NCI-H2029 treated with DMSO at 0.1 percent for 48 hours (cell line): Measurements from ENCODE around the gene C1GALT1C1L.
A peak's percentile ranks its signal among the peaks of the same experiment; 100 is the strongest.
"Not testable (repeated sequence)": the region's sequence is repeated elsewhere in the genome, so short reads cannot be mapped to it uniquely, and the experiment has no call there.

ENCODE experiments used
- DNase-seq: peaks from one replicate; lab custom pipeline; 2025; lab: John Stamatoyannopoulos, UW

C1GALT1C1L gene

DNA sequence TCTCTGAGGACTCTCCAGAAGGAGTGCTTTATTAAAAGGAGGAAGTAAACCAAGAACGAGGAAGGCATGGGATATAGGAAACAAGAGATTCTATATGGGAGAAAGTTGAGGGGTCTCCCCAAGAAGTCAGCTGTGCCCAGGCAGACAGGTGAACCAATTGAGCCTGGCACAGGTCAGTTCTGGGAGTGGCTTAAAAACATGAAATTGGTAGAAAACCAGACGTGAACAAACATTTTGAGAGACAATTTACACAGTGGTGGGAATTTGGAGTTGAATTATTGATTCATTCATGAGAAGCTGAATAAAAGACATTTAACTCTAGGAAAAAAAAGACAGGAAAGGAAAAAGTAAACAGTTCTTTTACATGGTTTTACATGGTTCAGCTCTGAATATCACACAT is 22.7 kb downstream of the C1GALT1C1L start:
- DNase-seq = no peak

GRCh38 chr2:43648994-43649701 is 27.1 kb downstream of the C1GALT1C1L start:
- no peak for DNase-seq

DNA sequence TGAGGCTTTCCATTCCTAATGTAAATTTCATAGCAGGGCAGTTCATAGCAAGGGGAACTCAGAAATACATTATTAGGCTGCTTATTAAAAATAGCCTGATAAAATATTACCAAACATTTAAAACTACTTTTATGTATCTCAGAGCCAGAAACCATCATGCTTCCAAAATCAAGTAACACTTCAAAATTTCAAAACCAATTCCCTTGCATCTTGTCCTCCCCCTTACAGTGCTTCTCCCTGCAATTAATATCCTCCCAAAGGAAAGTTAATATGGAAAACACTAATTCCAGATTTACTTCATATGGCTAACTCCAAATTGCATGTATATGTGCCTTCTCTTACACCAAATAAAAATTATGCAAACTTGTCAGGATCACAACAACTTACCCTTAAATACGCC is 32.5 kb downstream of the C1GALT1C1L start:
- DNase-seq = no peak

- no peak for DNase-seq
These were observed 33.9 kb downstream of the C1GALT1C1L start for GRCh38 chr2:43642363-43642762.

- peak; percentile 63 for DNase-seq
These were observed 39.0 kb downstream of the C1GALT1C1L start, which contains the start of gene PLEKHH2 for GRCh38 chr2:43637030-43637803. PLEKHH2 (plus strand) TSS chr2:43637260; CDS start chr2:43644674, 7,414 bp downstream.

DNA sequence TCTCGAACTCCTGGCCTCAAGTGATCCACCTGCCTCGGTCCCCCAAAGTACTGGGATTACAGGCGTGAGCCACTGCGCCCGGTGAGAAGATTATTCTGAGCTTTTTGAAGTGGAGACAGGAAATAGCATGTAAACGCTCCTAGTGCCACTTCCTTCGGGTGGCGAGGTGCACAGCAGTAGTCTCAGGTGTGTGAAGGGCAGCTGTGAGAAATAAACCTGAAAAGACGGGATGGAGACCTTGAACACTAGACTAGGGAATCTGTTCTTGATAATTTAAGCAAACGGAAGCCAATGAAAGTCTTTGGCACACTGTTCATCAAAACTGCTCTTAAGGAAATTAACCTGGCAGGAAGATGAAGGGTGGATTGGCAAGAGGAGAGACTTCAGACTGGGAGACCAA is 39.6 kb downstream of the C1GALT1C1L start:
- DNase-seq = peak; percentile 63

GRCh38 chr2:43636153-43636552 is 40.1 kb downstream of the C1GALT1C1L start:
- not testable (repeated sequence) for DNase-seq

DNA sequence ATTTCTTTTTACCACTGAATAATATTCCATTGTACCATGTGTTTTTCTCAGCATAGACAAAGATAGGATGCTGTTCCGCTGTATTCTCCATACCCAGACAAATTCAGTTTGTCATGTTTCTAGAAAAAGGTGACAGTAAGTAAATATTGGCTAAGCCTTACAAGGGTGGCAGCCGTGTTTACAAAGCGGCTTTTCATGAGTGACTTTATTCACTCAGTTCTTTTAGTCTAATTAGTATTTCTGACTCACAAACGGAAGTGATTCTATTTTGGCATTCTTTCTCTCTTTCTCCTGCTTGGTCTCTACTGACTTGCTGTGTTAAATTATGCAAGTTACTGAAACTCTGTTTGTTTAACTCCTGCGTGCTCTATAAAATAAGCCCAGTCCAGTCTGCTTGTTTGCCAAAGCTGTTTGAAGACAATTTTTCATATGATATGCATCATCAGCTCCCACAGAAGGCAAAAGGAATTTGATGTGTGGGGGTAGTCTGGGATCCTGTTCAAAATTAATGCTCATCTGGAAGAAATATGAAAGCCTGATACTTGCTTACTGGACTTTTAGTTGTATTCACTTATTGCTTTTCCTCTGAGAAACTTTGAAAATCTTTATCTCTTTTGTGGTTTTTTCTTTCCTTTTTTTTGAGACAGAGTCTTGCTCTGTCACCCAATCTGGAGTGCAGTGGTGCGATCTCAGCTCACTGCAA is 41.5 kb downstream of the C1GALT1C1L start:
- DNase-seq = peak; percentile 82

- DNase-seq = no peak
These were observed 44.5 kb downstream of the C1GALT1C1L start for GRCh38 chr2:43631618-43632317.
